PC-3 (cell line): ENCODE results near the gene KLHL15.

Experiments
- CTCF ChIP-seq: fragments of 300-600 bp; sonication (generic); conservative IDR thresholded peaks from 2 replicates; pipeline ENCODE4 v1.5.1; 2017; ENCODE audit warnings: antibody characterized with exemption, low read depth, mild to moderate bottlenecking, low read length
- EZH2phosphoT487 ChIP-seq: fragments of 300-600 bp; sonication (generic); IDR thresholded peaks from 2 replicates; pipeline ENCODE4 v1.6.1; 2018; ENCODE audit warnings: mild to moderate bottlenecking, antibody characterized with exemption, low read length, borderline replicate concordance

- TF ChIP-seq CTCF (no peak), EZH2phosphoT487 (no peak)
Observed at GRCh38 chrX:24014388-24015018, 12.5 kb downstream of the KLHL15 start.
